C1 segment of cervical spinal cord (tissue), 14 donors: ENCODE data around the gene BRSK2.

Source experiments
- DNase-seq, 14 donors: peaks; one replicate each; lab custom pipeline; 2025; lab: John Stamatoyannopoulos, UW

Gene BRSK2

GRCh38 chr11:1396375-1396841 lies 6.7 kb downstream of the BRSK2 start:
- no peak for DNase-seq

- DNase-seq = peak in 12 of 14 donors; percentile 72 to 94 (median 85)
Measured at GRCh38 chr11:1397146-1397861, 7.6 kb downstream of the BRSK2 start.

GRCh38 chr11:1397862-1398527 lies 8.3 kb downstream of the BRSK2 start:
- DNase-seq = peak in 6 of 14 donors; percentile 22 to 63 (median 50)

- DNase-seq = no peak
Measured at GRCh38 chr11:1398528-1399235, 8.9 kb downstream of the BRSK2 start.

- peak in 1 of 14 donors; percentile 20 for DNase-seq
Measured at GRCh38 chr11:1399386-1400316, 9.9 kb downstream of the BRSK2 start.

- no peak for DNase-seq
Measured at GRCh38 chr11:1400317-1401170, 10.8 kb downstream of the BRSK2 start.

- no peak for DNase-seq
Measured at GRCh38 chr11:1401171-1401445, 11.4 kb downstream of the BRSK2 start.

GRCh38 chr11:1401656-1402221 lies 12.0 kb downstream of the BRSK2 start:
- DNase-seq = peak in 9 of 14 donors; percentile 22 to 69 (median 47)

- DNase-seq = no peak
Measured at GRCh38 chr11:1402355-1403077, 12.8 kb downstream of the BRSK2 start.

GRCh38 chr11:1403078-1403620 lies 13.4 kb downstream of the BRSK2 start:
- DNase-seq = no peak

GRCh38 chr11:1403721-1404460 lies 14.2 kb downstream of the BRSK2 start:
- DNase-seq = no peak

- no peak for DNase-seq
Measured at GRCh38 chr11:1404461-1405185, 14.9 kb downstream of the BRSK2 start.

GRCh38 chr11:1405186-1406020 lies 15.7 kb downstream of the BRSK2 start:
- DNase-seq = no peak

GRCh38 chr11:1406571-1407485 lies 17.1 kb downstream of the BRSK2 start:
- DNase-seq = no peak

- no peak for DNase-seq
Measured at GRCh38 chr11:1407668-1408067, 17.9 kb downstream of the BRSK2 start.

- DNase-seq = no peak
Measured at GRCh38 chr11:1408346-1408745, 18.6 kb downstream of the BRSK2 start.
